ENCODE data around the gene CDH23.

The CDH23 gene

DNA sequence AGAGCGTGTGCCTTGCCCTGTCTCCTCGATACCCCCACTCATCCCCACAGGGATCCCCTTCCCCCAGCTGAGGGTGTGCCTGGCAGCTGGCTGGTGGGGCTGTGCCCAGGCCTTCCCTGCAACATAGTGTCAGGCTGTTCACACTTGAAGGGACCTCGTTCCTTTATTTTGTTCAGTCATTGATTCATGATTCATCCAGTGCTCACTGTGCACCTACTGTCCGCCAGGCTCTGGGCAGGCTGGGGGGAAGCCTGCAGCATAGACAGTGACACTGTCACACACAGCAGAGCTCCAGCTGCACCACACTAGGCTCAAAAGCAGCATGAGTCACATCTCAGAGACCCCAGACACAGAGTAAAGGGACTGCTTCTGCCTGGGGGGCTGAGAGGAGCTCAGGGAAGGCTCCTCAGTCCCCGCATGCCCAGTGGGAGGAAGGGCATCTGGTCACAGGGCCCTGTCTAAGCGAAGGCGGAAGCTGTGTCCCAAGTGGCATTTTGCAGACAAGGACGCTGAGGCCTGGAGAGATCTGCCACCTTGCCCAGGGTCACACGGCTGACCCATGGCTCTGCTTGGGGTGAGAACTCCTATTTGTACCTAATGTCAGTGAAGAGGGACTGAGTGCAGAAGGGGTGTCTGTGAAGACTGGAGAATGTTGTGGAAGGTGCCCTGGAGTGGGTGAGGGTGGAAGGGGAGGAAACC lies 27.9 kb downstream of the CDH23 start:
- DNase-seq: no peak

GRCh38 chr10:71426058-71426605 lies 29.4 kb downstream of the CDH23 start:
- no peak for DNase-seq

DNA sequence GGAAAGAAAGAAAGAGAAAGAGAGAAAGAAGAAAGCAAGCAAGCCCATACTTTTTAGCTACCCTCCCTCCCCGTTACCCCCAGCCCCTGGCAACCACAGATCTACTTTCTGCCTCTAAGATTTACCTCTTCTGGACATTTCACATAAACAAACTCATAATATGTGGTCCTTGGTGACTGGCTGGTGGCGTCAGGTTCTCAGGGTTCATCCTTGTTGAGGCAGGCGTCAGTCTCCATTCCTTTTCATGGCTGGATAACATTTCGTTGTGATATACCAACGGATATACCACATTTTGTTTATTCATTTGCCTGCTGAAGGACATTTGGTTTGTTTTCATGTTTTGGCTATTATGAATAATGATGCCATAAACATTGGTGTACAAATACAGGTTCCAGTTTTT lies 30.5 kb downstream of the CDH23 start:
- DNase-seq: no peak

DNA sequence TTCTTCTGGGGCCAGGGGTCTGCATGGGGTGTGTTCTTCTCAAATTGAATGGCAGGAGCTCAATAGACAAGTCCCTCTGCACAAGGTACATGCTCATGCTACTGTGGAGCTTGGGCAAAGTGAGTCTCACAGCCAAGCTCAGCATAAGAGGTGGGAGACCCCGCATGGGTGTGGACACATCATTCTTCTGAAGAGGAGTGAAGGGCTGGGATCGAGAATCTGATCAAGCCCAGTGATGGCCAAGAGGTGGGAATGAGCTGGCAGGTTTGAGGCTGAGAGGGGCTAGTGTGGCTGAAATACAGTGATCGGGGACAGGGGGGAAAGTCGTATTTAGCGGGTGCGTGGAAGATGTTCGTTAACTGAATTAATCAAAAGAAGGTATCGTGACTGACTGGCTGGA lies 32.6 kb downstream of the CDH23 start:
- DNase-seq: no peak

- DNase-seq: no peak
Measured at GRCh38 chr10:71429929-71430328, 33.2 kb downstream of the CDH23 start.

DNA sequence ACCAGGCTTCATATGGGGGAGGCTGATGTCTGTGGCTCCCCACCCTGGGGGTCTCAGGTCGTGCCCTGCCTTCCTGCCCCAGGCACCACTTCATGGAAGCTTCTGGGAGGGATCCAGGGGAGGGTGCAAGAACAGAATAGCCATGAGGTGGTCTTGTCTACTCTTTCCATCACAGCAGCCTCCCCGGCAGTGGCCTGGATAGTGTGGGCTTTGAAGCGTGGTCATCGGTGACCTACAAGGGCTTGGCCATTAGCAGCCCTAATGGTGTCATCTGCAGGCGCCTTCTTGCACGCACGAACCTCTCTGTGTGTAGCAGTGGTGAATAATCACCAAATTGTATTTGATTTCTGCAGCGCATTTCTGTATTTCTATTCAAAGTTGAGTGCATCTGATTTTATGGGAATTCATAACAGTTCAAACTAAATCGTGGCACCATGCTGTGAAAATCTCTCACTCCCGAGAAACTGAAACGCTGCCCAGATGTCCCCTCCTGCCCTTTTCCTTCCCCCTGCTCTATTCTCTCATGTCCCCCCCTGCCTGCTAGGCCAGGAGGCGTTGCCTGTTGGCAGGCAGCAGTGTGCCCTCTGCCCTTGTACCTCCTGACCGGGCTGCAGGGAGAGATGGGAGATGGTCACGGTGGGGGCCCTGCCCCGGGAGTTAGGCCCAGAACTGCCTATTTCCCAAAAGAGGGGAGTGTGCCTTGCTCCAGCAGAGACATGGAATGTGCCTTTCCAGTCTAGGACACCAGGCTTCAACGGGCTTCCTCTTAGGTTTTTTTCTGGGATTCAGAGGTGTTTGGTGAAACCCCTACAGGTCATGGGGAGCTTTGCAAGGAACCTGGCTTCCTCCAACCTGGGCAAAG lies 34.8 kb downstream of the CDH23 start:
- no peak for DNase-seq

GRCh38 chr10:71432101-71432905 lies 35.6 kb downstream of the CDH23 start:
- DNase-seq: no peak

GRCh38 chr10:71432956-71433767 lies 36.4 kb downstream of the CDH23 start:
- DNase-seq: no peak

- no peak for DNase-seq
Measured at GRCh38 chr10:71433768-71434744, 37.3 kb downstream of the CDH23 start.

GRCh38 chr10:71434760-71435394 lies 38.2 kb downstream of the CDH23 start:
- no peak for DNase-seq

DNA sequence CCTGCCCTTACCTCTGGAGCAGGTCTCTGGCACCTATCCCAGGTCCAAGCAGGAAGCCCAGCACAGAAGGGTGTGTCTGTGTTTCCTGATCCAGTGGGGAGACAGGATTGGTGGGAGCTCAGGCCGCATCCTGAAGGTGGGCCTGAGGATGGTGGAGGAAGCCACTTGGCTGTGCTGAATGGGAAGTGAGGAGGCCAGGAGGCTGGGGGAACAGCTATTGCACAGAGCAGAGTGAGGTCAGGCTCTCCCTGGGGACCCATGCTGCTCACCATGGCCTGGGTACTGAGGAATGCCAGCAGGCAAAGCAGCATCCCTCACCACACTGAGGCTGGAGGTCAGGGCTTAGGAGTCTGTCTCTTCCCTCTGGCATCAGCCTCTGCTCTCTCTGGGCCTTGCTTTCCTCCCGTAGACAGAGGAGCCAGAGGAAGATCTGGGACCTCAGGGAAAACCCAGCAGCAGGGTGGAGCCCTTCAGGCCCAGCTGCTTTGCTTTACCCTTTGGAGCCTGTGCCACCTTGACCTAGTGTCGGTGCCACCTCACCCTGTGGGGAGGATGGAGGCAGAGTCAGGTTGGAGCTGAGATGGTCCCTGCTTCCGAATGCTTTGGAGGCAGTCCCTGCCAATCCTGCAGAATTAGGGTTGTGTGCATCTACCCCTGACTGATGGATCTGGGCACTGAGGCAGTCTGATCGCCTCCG lies 39.0 kb downstream of the CDH23 start:
- DNase-seq: no peak

DNA sequence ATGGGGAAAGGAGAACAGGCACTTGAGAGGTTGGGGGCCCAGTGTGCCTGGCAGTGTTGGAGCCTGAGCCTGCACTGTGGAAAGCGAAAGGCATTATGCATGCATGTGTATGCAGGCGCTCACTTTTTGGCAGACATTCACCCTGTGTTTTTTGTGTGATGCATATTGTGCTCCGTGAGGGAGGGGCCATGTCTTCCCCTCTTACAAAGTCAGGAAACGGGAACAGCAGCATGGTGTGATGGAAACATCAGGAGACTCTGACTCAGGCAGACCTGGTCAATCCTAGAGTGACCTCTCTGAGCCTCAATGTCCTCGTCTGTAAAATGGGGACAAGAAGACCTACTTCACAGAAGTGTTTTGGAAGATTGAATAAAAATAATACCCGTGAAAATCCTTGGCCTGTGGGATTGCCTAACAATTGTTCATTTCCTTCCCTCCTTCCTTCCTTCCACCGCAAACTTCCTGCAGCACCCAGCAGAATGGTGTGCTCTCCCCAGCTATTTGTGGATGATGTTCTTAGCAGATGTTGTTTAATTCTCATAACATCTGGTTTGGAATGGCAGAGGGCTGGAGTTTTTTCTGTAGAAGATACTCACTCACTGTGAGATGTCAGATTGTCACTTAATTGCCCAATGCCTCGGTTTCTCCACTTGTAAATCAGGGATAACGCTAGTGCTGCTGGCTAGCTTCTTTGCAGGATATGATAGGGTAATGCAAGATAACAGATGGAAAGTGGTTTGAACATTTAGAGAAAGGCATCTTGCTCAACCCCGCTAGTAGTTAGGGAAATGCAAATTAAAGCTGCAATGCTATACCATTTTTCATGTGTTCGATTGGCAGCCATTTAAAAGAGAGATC lies 39.8 kb downstream of the CDH23 start:
- DNase-seq: no peak

DNA sequence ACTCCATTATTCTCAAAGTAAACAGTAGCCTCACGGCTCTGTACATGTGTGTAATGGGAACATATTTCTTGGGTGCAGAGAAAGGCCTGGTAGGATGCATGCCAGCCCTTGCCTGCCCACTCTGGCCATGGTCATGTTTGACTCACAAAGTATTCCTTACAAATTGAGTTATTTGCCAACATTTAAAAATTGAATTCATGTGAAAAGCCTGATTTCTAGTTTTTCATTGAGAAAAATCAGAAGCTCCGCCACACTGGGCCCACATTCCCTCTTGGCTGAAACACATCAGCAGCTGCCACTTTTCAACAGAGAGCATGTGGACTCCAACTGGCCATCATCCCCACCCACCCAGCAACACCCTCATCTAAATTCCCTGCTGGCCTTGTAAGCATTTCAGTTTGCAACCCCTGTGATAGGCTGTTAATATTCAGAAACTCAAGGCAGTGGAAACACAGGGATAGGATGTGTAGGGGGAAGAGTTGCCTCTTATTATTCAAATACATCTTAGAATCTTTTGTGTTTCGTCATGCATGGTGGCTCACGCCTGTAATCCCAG lies 40.9 kb downstream of the CDH23 start:
- no peak for DNase-seq

- DNase-seq: no peak
Measured at GRCh38 chr10:71438761-71439160, 42.0 kb downstream of the CDH23 start.

DNA sequence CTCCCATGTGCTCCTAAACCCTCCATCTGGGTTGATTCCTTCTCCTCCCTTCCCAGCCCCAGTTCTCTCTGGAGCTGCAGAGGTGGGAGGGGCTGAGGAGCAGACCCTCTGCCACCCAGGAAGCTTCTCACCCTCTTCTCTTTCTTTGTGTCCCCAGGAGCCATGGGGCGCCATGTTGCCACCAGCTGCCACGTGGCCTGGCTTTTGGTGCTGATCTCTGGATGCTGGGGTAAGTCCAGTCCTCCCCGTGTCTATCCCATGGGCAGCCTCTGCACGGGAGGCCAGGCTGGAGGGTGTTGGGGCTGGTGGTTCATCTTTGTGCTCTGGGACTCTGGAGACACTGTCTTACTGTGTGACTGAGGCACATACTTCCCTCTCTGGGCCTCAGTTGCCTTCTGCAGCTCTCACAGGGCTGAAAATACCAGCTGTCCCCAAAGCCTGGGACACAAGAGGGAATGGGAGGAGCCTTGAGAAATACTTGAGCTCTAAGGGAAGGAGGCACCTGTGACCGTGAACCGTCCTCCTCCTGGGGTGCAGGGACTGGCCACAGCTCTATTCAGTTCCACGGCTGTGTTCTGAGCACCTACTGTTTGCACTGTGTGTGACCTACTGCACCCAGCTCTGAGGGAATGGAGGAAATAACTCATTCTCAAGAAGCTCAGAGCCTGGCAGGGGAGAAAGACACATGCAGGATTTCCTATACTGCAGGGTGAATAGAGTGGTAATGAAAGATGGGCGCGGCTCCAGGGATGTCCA lies 43.1 kb downstream of the CDH23 start:
- no peak for DNase-seq

DNA sequence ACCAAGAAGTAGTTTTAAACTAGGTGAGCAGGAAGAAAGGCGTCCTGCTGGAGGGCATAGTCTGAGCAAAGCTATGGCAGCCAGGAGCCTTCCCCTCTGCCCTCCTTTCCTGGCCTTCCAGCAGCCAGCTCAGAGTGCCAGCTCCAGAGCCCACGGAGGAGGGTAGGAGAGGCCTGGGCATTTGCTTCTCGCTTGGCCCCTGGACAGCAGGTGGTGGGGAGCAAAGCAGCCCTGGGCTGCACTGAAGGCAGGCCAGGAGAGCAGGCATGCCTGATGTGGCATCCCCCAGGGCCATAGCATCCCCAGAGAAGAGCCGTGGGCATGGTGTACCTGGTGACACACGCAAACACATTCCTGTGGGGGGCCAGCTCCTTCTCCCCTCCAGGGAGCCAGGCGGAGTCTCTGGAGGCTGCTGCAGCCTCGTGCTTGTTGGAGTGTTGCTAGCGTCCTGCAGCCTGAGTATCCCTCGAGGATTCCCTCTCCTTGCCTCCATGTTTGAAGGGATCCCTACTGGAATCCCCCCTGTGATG lies 43.9 kb downstream of the CDH23 start:
- no peak for DNase-seq

DNA sequence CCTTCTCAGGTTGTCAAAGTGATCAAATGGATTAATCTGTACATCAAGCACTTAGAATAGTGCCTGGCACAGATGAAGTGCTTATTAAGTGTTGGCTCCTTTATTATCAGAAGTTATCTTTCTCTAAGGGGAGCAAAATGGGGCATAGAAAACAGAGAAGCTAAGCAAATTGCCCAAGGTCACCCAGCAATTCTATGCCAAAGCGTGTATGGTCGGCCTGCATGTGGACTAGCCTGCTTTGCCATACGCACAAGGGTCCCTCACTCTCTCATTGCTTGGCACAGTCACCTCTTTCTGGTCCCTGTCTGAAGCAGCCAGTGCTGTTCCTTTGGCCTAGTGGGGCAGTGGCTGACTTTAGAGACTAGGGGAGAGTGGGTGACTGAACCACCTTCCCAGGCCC lies 45.3 kb downstream of the CDH23 start:
- no peak for DNase-seq
